ENCODE results near the gene CARNS1.

DNA sequence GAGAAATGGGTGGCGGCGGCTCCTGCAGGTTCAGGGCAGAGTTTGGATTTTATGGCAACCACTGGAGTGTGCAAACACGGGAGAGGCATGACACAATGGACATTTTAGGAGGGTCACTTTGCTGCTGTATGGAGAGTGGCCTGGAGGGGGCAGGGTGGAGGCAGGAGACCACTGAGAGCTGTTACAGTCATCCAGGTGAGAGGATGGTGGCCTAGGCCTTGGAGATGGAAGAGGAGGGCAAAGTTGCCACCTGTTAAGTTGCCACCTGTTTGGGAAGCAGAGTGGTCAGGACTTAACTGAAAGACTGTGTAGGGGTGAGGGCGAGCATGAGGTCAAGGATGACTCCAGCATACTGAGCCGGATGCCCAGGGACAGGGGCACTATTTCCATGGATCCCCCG is 26.0 kb upstream of the CARNS1 start:
- TF ChIP-seq CTCF (IDR thresholded peaks at IDR 0.05) = peak in 5 of 6 experiments; percentile 24 to 50 (median 36)
- no peak for TF ChIP-seq POLR2A (IDR thresholded peaks at IDR 0.05)

Measured in esophagus squamous epithelium (tissue), 4 donors.